HG02610 (cell line): ENCODE data around the gene GPX3.

ENCODE experiments used
- ATAC-seq: cut with Tn5 transposase; IDR thresholded peaks from one replicate; pipeline ENCODE4 v1.9.1; 2021; ENCODE audit warnings: mild to moderate bottlenecking, moderate library complexity; ENCODE audit not compliant: unreplicated experiment

Gene GPX3

DNA sequence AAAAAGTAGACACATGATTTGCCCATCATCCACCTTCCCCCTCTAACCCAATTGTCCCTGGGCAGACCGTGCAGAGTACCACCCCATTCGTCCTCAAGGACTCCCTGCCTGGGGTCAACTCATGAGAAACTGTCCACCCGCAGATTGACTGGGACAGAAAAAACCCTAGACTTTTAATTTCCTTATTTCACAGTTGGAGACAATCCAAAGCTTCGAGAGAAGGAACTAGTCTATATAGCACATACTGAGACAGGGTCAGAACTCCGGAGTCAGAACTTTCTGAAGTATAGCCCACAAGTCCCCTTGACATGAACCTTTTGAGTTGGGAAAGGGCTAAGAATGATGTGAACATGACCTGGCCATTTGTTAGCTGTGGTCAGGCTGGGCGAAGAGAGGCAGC, 7.5 kb upstream of the GPX3 start:
- ATAC-seq = no peak

- no peak for ATAC-seq
These were observed 5.6 kb upstream of the GPX3 start for GRCh38 chr5:151014680-151015343.

- ATAC-seq = no peak
These were observed 4.3 kb upstream of the GPX3 start for GRCh38 chr5:151015974-151016587.

- no peak for ATAC-seq
These were observed 3.7 kb upstream of the GPX3 start for GRCh38 chr5:151016700-151017099.

- no peak for ATAC-seq
These were observed 2.5 kb upstream of the GPX3 start for GRCh38 chr5:151017897-151018296.

GRCh38 chr5:151018846-151019245, 1.5 kb upstream of the GPX3 start:
- no peak for ATAC-seq

DNA sequence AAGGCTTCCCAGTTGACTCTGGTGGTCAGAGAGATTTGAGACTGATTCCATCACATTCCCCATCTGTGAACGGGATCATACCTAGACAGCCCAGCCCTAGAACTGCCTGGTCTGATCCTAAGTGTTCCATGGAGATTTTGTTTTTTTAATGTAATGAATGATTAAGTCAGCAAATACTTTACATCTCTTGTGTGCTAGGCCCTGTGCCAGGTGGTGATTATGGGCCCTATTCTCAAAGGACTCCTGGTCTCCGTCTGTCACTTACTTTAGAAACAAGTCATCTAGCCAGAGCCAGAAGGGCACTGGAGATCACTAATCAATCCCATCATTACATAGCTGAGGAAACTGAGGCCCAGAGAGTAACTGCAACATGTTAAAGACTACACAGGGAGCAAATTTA, 1.1 kb upstream of the GPX3 start:
- no peak for ATAC-seq

DNA sequence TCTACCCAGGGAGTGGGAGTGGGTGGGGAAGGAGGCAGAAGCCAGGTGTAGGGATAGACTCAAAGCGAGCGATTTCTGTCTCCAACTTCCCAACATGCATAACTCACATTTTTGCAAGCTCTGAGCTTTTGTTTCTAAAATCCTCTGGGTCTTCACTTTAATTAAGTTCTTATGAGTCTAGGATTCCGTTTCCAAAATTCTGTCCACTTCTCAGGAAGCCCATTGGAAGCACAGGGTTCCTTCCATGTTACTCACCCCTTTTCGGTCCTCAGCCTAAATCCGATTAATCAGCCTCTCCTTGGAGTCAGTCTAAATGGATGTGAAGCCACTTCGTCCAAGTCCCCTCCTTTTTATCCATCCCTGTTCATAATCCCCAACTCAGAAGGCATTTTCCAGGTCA, 1.4 kb downstream of the GPX3 start:
- no peak for ATAC-seq

- ATAC-seq = no peak
These were observed 2.2 kb downstream of the GPX3 start for GRCh38 chr5:151022511-151023018.

DNA sequence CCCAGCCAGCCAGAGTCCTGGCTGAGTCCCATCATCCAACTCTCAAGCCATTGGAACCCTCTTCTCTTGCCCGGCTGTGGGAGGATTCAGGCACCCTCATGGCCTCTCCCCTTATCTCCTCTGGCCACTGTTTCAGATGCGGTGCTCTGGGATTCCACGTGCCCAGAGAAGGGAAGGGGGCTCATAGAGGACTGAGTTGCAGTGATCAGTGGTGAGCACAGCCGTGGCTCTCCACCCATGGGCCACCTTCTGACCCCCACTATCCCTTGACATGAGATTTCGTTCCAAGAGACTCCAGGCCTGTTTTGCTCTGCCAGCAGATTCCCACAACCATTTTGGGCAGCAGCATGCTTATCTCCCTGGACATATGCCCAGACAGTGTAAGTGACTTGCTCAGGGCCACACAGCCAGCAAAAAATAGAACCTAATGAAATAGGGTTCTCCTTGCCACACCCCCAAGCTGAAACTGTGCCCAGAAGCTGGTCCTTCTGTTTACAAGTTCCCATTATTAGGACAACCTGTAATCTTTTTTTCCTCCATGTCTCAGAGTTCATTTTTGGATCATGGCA, 2.7 kb downstream of the GPX3 start:
- ATAC-seq = no peak

GRCh38 chr5:151023651-151024050, 3.3 kb downstream of the GPX3 start:
- no peak for ATAC-seq

GRCh38 chr5:151024440-151025249, 4.3 kb downstream of the GPX3 start:
- no peak for ATAC-seq

DNA sequence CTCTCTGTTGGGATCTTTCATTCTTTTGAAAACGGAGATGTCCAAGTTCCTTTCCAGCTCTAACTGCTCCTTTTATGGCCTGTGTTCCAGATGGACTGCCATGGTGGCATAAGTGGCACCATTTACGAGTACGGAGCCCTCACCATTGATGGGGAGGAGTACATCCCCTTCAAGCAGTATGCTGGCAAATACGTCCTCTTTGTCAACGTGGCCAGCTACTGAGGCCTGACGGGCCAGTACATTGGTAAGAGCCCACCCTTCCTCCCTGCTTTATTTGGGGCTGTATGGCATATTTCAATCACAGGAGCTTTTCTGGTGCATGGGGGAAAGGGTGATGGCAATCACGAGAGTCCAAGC, 4.8 kb downstream of the GPX3 start:
- no peak for ATAC-seq

- no peak for ATAC-seq
These were observed 5.7 kb downstream of the GPX3 start for GRCh38 chr5:151026088-151026487.

DNA sequence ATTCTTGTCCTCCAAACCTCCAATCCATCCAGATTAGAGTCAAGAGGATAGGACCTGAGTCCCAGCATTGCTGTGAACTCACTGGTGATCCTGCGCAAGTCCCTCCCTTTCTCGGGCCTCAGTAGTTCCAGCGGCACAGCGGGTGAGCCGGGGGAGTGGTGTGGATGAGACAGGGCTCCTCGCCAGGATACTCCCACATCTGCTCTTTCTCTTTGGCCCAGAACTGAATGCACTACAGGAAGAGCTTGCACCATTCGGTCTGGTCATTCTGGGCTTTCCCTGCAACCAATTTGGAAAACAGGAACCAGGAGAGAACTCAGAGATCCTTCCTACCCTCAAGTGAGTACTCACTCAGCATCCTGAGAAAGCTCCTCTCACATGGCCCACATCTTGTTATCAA, 6.3 kb downstream of the GPX3 start:
- ATAC-seq = no peak

DNA sequence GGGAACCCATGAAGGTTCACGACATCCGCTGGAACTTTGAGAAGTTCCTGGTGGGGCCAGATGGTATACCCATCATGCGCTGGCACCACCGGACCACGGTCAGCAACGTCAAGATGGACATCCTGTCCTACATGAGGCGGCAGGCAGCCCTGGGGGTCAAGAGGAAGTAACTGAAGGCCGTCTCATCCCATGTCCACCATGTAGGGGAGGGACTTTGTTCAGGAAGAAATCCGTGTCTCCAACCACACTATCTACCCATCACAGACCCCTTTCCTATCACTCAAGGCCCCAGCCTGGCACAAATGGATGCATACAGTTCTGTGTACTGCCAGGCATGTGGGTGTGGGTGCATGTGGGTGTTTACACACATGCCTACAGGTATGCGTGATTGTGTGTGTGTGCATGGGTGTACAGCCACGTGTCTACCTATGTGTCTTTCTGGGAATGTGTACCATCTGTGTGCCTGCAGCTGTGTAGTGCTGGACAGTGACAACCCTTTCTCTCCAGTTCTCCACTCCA, 7.6 kb downstream of the GPX3 start:
- no peak for ATAC-seq

GRCh38 chr5:151028717-151029116, 8.3 kb downstream of the GPX3 start:
- no peak for ATAC-seq

GRCh38 chr5:151029179-151030055, 9.0 kb downstream of the GPX3 start:
- no peak for ATAC-seq

DNA sequence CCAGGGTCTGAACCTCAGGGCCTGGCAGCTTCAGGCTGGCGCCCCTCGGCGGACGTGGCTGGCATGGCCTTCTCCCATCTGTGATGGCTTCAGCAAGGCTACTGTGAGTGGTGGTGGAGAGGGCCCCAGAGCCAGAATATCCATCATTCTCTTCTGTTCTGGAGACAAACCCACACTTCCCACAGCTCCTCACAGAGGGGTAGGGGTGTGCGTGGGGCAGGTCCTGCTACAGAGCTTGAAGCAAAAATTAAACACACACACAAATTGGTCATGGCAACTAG, 9.6 kb downstream of the GPX3 start:
- ATAC-seq = no peak

GRCh38 chr5:151030379-151030778, 10.0 kb downstream of the GPX3 start:
- ATAC-seq = no peak

DNA sequence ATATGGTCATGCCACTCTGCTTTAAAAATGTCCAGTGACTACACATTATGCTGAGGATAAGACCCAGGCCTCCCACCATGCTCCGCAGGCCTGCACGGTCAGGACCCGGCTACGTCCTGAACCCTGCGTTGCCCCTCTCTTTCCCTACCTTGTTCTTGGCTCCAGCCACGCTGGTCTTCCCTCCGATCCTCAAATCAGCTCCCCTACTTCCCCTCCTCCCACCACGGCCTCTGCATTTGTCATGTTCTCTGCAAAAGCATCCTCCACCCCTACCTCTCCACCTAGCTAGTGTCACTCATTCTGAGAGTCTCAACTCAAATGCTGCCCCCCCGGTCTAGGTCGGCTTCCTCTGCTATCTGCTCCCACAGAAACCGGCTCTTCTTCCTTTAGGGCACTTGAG, 11.2 kb downstream of the GPX3 start:
- ATAC-seq = no peak
